Dermis lymphatic vessel endothelial cell (primary cell): ENCODE data around the gene PRKACA. TPM values are rescaled to one million over a fixed set of nuclear protein-coding genes. Genes with fewer than 3 reads are reported as not detected.

Source experiments
- total RNA-seq: library from RNA; depleted of rRNA; stranded (reverse); fragments of >200 nt; gene quantifications from 2 replicates; pipeline ENCODE4 v1.2.1, GENCODE V29; 2014

The PRKACA gene
- 32.6 and 35.6 TPM in 2 replicates for total RNA-seq

DNA sequence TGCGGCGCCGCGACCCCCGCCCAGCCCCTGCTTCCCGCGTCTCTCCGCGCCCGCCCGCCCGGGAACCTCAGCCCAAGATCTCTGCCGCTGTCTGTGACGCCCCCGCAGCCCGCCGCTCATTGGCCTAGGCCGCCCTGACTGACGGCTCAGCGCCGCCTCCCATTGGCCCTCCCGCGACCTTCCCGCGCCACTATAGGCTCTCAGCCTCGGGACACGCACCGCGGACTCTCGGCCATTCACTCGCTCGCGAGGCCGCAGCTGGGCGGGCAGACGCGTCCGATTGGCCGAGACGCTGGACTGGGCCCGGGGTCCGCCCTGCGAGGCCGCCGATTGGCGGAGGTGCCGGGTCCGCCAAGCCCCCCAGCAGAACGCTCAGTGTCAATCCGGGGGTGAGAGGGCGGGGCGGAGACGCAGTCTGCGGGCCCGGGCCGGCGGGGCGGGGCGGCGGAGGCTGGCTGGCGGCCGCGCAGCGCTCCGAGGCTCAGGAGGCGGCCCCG, at the start of gene PRKACA:
PRKACA (minus strand) TSS at position 95 of the 497 bp plus-strand sequence. CDS start 215 bp downstream, outside the sequence.

GRCh38 chr19:14136509-14137281, 19.1 kb upstream of the PRKACA start, which contains the start of gene ASF1B:
Gene ASF1B, minus strand, starts transcription at chr19:14136589. Its CDS starts 133 bp downstream, at chr19:14136456.

DNA sequence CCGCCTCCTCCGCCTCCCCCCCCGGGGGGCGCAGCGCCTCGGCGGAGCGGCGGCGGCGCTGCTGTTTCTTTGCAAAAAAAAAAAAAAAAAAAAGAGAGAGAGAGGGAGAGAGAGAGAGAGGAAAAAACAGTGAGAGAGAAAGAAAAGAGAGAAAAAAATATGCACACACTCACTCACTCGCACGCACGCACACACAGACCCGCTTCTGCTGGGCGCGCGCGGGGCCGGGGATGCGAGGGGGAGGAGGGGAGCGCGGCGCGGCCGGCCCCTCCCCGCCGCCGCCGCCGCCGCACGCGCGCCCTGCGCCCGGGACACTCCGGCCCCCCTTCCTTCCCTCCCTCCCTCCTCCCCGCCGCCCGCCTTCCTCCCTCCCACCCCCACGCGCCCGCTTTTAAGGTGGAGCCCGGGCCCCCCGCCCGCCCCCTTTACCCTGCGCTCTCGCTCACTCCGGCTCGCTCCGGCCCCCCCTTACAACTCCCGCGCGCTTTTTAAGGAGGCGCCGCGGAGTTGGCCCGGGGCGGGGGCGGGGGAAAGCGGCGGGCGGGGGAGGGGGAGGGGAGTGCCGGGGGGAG, 27.0 kb downstream of the PRKACA start, which contains the start of gene SAMD1:
SAMD1 (minus strand) TSS at position 243 of the 572 bp plus-strand sequence.

DNA sequence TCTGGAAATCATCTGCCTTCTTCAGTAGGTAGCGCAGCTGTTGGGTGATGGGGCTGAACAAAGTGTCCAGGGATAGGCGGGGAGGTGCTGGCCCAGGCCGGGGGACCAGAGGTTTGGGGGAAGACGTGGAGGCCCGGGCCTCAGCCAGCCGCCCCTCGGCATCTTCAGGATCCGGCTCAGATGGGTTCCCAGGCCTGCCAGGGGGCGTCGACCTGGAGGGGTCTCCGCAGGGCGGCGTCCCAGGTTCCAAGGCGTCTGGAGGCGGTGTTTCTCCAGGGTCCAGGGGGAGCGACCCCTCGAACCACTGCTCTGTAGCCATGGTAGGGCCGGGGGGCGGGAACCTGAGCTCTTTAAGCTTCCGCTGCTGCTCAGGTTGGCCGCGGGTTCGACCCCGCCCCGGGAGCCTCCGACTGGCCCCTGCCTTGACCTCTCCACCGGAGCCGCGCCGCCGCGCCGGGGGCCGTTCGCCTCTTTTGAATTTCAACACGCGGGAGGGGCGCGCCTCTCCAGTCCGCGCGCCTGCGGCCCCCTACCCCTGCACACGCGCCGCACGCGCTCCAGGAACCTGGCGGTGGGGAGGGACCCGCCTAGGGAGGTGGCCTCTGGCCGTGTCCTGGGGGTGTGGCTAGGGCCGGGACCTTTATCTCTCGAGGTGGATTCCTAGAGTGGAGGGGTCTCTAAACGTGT, 32.1 kb downstream of the PRKACA start, which contains the start of gene C19orf67:
C19orf67 (minus strand) TSS at position 475 of the 687 bp plus-strand sequence; CDS start at position 319, 156 bp downstream.

DNA sequence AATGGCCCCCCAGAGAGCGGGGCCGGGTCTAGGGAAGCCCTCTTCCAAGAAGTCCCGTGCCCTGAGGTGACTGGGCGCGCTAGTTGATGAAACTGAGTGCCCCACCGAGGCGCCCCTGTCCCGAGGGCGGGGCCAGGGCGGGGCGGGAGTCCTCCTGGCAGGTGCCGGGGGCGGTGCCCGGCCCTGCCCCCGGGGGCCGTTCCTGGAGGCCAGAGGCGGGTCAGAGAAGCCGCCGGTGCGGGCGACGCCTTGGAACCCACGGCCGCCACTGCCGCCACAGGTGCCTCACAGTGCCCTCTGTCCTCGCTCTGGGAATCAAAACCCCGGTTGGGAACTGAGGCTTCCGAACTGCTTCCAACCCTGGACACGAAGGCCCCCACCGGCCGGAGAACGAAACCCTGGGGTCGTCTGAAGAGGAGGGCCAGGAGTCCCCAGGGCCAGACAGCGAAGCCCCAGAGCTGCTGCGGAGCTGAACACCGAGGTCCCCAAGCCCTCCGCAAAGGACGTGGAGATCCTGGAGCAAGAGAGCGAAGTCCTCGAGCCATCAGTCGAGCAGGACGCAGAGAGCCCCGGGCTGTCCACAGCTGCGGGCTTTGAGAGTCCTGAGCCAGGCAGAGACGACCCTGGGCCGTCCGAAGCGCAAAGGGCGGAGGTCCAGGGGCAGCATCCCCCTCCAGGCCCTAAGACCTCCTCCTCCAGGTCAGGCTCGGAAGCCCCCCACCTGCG, 44.9 kb downstream of the PRKACA start, which contains the start of gene MISP3:
MISP3 (plus strand) TSS at position 252 of the 726 bp plus-strand sequence. CDS start 524 bp downstream, outside the sequence.

GRCh38 chr19:14061751-14062557, 55.6 kb downstream of the PRKACA start, which contains the start of gene PALM3:
Gene PALM3, minus strand, starts transcription at chr19:14062076. Its CDS starts 96 bp downstream, at chr19:14061980.

Other genes with a start within 250 kb of the PRKACA start
- not detected in 2 replicates for gene NANOS3, start 240.6 kb downstream of the PRKACA start, total RNA-seq
- 0.09 and 0.22 TPM in 2 replicates for gene BRME1, start 211.6 kb downstream of the PRKACA start, total RNA-seq
- gene CC2D1A, start 211.6 kb downstream of the PRKACA start, total RNA-seq: 3.5 and 3.7 TPM in 2 replicates
- gene PODNL1, start 179.3 kb downstream of the PRKACA start, total RNA-seq: not detected in 2 replicates
- gene DCAF15, start 165.3 kb downstream of the PRKACA start, total RNA-seq: 6.3 and 8.7 TPM in 2 replicates
- 1.7 and 2.1 TPM in 2 replicates for gene RFX1, start 111.4 kb downstream of the PRKACA start, total RNA-seq
- gene RLN3, start 89.6 kb downstream of the PRKACA start, total RNA-seq: not detected in 2 replicates
- gene IL27RA, start 86.0 kb downstream of the PRKACA start, total RNA-seq: 2.7 and 3.8 TPM in 2 replicates
- not detected in 2 replicates for gene PALM3, start 55.7 kb downstream of the PRKACA start, total RNA-seq
- under 0.01 and 0.22 TPM in 2 replicates for gene MISP3, start 45.0 kb downstream of the PRKACA start, total RNA-seq
- gene C19orf67, start 32.0 kb downstream of the PRKACA start, total RNA-seq: not detected in 2 replicates
- 9.4 and 12.5 TPM in 2 replicates for gene SAMD1, start 27.0 kb downstream of the PRKACA start, total RNA-seq
- 2.8 and 3.6 TPM in 2 replicates for gene ASF1B, start 18.8 kb upstream of the PRKACA start, total RNA-seq
- gene ADGRL1, start 88.4 kb upstream of the PRKACA start, total RNA-seq: 5.4 and 7.9 TPM in 2 replicates